ENCODE measurements around the gene AGBL2. TPM values are rescaled to one million over a fixed set of nuclear protein-coding genes. Genes with fewer than 3 reads are reported as not detected.
"Not testable (repeated sequence)": the region's sequence is repeated elsewhere in the genome, so short reads cannot be mapped to it uniquely, and the experiment has no call there.

The AGBL2 gene
- total RNA-seq, 2 donors from 2014 or later, result 0.74 to 2.2 TPM

GRCh38 chr11:47645500-47645899, 69.7 kb downstream of the AGBL2 start:
- Histone ChIP-seq H3K4me3 (no peak overlapping the region), H3K27me3 (no peaks in the 10 kb centered on the region), H3K36me3 (no peaks in the 10 kb centered on the region), H3K27ac (no peak overlapping the region), H3K4me1 (peaks cover 8% of the 10 kb centered on the region), H3K9ac (ENCODE audit: low read depth in 2 of 2, low read length in 2 of 2) (no peak overlapping the region), H3K9me3 (no peaks in the 10 kb centered on the region)
- DNase-seq, result no peak
- intact Hi-C loops (cut with DNase I), result no loop called here
- TF ChIP-seq CTCF (IDR thresholded peaks at IDR 0.05), result no peak

- H3K27ac ChIP-seq, result peak within 1 kb of the TSS; percentile 91
- intact Hi-C loops (cut with DNase I), result no loop called here
Observed at GRCh38 chr11:47642099-47642855, 72.9 kb downstream of the AGBL2 start, which contains the start of gene MTCH2. Gene MTCH2, minus strand, starts transcription at chr11:47642559. Its CDS starts 94 bp downstream, at chr11:47642465.

GRCh38 chr11:47641600-47642098, 73.5 kb downstream of the AGBL2 start:
- TF ChIP-seq CTCF (IDR thresholded peaks at IDR 0.05), result no peak
- no peak for DNase-seq
- peak overlapping the region; percentile 86 to 92 for H3K9ac ChIP-seq (ENCODE audit: low read depth in 2 of 2, low read length in 2 of 2)
- H3K4me1 ChIP-seq, result peaks cover 8% of the 10 kb centered on the region
- H3K36me3 ChIP-seq, result peaks cover 10% of the 10 kb centered on the region
- H3K4me3 ChIP-seq, result peak overlapping the region; percentile 90
- H3K27me3 ChIP-seq, result no peaks in the 10 kb centered on the region
- intact Hi-C loops (cut with DNase I), result no loop called here
- H3K27ac ChIP-seq, result peak overlapping the region; percentile 91
- no peaks in the 10 kb centered on the region for H3K9me3 ChIP-seq

More at GRCh38 chr11:47642099-47642855, 72.9 kb downstream of the AGBL2 start, which contains the start of gene MTCH2:
- no peaks in the 10 kb centered on the region for H3K27me3 ChIP-seq
- peak within 1 kb of the TSS; percentile 90 for H3K4me3 ChIP-seq
- peak; percentile 21 for TF ChIP-seq CTCF (IDR thresholded peaks at IDR 0.05)
- no peaks in the 10 kb centered on the region for H3K9me3 ChIP-seq
- H3K4me1 ChIP-seq, result peaks cover 8% of the 10 kb centered on the region
- peaks cover 8% of the 10 kb centered on the region for H3K36me3 ChIP-seq
- H3K9ac ChIP-seq (ENCODE audit: low read depth in 2 of 2, low read length in 2 of 2), result peak within 1 kb of the TSS; percentile 86 to 92
- peak; percentile 97 for DNase-seq

GRCh38 chr11:47640506-47640905, 74.7 kb downstream of the AGBL2 start:
- H3K4me1 ChIP-seq; H3K4me3 ChIP-seq; H3K9ac ChIP-seq (ENCODE audit: low read depth in 2 of 2, low read length in 2 of 2); intact Hi-C loops (cut with DNase I); H3K27me3 ChIP-seq; DNase-seq; H3K27ac ChIP-seq; H3K9me3 ChIP-seq: not testable (repeated sequence)
- H3K36me3 ChIP-seq, result peaks cover 11% of the 10 kb centered on the region

- H3K9ac ChIP-seq (ENCODE audit: low read depth in 2 of 2, low read length in 2 of 2); H3K4me1 ChIP-seq; H3K27ac ChIP-seq; DNase-seq; H3K27me3 ChIP-seq; H3K4me3 ChIP-seq; H3K9me3 ChIP-seq: not testable (repeated sequence)
- intact Hi-C loops (cut with DNase I), result loop anchor here (10.0 kb wide), 1 partner anchor 98 kb away; no protein-coding TSS in a partner anchor
- H3K36me3 ChIP-seq, result peaks cover 18% of the 10 kb centered on the region
Observed at GRCh38 chr11:47636331-47636730, 78.8 kb downstream of the AGBL2 start.

- peaks cover 21% of the 10 kb centered on the region for H3K36me3 ChIP-seq
- intact Hi-C loops (cut with DNase I), result loop anchor here (10.0 kb wide), 1 partner anchor 103 kb away; no protein-coding TSS in a partner anchor
- TF ChIP-seq CTCF (IDR thresholded peaks at IDR 0.05), result no peak
- H3K4me3 ChIP-seq, result no peak overlapping the region
- no peaks in the 10 kb centered on the region for H3K27me3 ChIP-seq
- H3K4me1 ChIP-seq, result no peaks in the 10 kb centered on the region
- H3K9me3 ChIP-seq, result no peaks in the 10 kb centered on the region
- H3K9ac ChIP-seq (ENCODE audit: low read depth in 2 of 2, low read length in 2 of 2), result no peak overlapping the region
- H3K27ac ChIP-seq, result no peak overlapping the region
- no peak for DNase-seq
Observed at GRCh38 chr11:47631473-47631872, 83.7 kb downstream of the AGBL2 start.

All from colonic mucosa (tissue), 4 donors.